Erythroblast (primary cell): Measurements from ENCODE around the gene UNC45A.
A peak's percentile ranks its signal among the peaks of the same experiment; 100 is the strongest.

Source experiments
- DNase-seq, 2 experiments: peaks; one replicate each; lab custom pipeline; 2025; lab: John Stamatoyannopoulos, UW
- GATA1 ChIP-seq: IDR thresholded peaks from 2 replicates; pipeline ENCODE4 v1.6.1; 2011; ENCODE audit warnings: low read depth, mild to moderate bottlenecking, control low read depth, low read length, moderate library complexity
- POLR2A ChIP-seq: IDR thresholded peaks from 2 replicates; pipeline ENCODE4 v1.6.1; 2011; ENCODE audit warnings: mild to moderate bottlenecking, low read length

The UNC45A gene

DNA sequence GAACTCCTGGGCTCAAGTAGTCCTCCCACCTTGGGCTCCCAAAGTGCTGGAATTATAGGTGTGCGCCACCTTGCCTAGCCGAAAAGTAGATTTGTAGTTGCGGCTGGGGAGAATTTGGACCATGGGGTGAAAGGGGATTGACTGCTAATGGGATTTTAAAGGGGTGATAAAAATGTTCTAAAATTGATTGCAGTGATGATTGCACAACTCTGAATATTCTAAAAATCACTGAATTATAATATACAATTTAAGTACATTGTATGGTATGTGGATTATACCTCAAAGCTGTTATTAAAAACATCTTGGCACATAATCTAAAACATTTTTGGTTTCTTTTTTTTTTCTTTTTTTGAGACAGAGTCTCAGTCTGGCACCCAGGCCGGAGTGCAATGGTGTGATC lies 55.4 kb downstream of the UNC45A start:
- TF ChIP-seq GATA1, result no peak
- no peak for TF ChIP-seq POLR2A
- no peak for DNase-seq

DNA sequence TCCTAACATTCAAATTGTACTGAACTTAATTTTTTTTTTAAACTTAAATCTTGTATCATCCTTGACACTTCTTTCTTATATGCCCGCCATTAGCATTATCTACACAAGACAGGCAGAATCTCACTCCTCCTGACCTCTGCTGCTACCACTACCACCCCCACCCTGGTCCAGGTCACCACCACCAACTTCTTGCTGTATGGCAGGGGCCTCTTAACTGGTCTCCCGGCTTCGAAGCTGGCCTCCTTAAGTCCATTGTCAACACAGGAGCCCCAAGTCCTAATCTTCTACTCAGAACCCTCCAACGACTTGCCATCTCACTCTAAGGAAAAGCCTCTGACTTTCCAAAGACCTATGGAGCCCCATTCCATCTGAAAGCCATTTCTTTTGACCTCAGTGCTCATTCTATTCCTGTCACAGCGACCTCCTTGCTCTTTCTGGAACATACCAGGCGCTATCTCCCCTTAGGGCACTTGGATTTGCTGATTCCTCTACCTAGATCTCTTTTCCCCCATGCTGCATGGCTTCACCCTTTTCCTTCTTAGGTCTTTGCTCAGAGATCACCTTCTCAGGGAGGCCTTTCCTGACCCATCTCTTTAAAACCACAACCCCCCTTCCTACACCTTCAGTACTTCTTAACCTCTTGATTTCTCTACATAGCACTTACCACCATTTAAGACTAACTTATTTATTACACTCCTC lies 56.7 kb downstream of the UNC45A start:
- DNase-seq, result peak; percentile 70 to 81

DNA sequence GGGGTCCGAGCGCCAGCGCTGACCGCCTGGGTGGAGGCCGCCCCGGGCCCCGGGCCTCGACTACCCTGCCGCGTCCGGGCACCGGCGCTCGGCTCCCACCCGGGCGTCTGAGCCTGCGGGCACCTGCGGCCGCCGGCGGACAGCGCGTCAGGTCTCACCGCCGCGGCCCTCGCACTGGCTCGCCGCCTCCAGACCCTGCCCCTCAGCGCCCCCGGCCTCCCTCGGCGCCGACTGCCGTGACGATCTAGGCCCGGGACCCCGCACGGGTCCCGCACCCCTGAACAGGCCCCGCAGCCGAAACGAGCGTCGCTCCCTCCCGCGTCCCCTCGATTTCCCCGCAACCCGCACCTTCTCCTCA lies 59.0 kb downstream of the UNC45A start:
- DNase-seq, result peak in 1 of 2 experiments; percentile 68

More for the DNA sequence above, 56.7 kb downstream of the UNC45A start:
- TF ChIP-seq GATA1, result no peak
- no peak for TF ChIP-seq POLR2A

DNA sequence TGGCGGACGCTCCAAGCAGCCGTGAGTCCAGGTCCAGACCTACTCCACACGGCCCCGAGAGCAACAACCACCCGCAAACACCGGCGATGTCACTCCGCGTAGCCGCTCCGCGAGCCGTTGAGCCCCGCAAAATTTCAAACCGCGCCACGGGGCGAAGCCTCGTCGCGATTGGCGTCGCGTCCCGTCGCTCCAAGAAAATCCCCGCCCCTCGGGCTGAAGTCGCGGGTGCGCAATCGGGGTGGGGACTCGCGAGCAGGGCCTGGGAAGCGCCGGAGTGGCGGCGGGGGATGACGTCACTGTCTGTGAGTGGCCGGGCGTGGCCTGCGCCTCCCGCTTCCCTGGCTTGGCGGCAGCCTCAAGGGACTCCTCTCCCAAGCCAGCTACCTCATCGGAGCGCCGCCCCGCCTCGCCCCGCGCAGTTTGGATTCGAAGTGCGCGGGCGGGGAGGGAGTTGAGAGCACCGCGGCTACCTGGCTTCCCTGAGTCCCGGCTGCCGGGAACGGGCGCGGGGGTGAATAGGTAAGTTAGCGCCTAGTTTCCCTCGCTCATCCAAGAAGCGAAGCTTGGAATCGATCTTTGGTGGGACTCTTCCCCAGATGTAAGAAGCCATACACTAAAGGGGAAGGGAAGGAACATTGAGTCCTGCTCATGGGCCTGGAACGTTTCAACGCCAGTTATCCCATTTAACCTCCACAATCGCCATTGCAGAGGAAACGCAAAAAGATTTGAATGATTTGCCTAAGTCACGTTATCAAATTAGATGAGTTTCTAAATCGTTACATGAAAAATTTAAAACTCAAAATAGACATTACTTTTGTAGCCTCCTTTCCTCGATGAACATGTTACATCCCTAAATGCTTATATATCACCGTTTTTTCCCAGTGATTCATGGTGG lies 59.6 kb downstream of the UNC45A start, which contains the start of gene PRC1:
PRC1 (minus strand) TSS at position 119 of the 895 bp plus-strand sequence; CDS start at position 1, 118 bp downstream.
- DNase-seq, result peak; percentile 99 to 100
- no peak for TF ChIP-seq GATA1
- peak; percentile 95 for TF ChIP-seq POLR2A

More for the DNA sequence above, 59.0 kb downstream of the UNC45A start:
- no peak for TF ChIP-seq GATA1
- no peak for TF ChIP-seq POLR2A

DNA sequence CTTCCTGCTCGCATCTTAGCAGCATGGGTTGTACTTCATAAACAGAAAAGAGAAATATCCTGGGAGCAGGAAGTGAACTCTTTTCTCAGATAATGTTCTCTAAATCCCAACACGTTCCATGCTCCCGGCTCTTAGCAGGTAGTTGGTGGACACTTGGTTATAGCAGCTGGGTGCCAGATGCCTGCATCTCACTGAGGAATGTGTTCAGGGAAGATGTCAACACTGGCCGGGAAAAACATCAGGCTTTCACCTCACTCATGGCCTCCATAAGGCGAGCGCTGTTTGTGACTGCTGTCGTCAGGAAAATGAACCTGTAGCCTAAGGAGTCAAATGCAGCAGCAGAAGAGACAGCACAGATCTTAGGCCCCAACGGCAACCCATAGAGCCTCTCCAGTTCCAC lies 63.7 kb downstream of the UNC45A start:
- no peak for DNase-seq
- no peak for TF ChIP-seq GATA1
- no peak for TF ChIP-seq POLR2A

DNA sequence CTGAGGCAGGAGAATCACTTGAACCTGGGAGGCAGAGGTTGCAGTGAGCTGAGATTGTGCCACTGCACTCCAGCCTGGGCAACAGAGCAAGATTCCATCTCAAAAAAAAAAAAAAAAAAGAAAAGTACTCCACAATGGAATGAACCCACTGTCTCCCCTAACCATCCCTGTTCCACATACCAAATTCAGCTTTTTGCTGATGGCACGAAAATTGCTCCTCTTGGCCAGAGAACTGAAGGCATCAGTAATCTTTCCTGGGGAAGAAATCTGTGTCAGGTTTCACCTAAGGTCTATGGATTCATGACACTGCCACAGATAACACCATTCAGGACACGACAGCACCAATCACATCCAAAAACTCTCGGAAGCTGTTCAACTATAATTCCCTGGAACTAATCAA lies 66.1 kb downstream of the UNC45A start:
- no peak for TF ChIP-seq POLR2A
- no peak for TF ChIP-seq GATA1
- DNase-seq, result no peak
